HepG2 (cell line): ENCODE measurements around the gene MEMO1. TPM values are rescaled to one million over a fixed set of nuclear protein-coding genes. Genes with fewer than 3 reads are reported as not detected.

ENCODE experiments used
- CEBPG ChIP-seq: IDR thresholded peaks from 2 replicates; pipeline ENCODE4 v1.6.1; 2016
- FIP1L1 ChIP-seq: fragments of 200-400 bp; formaldehyde crosslinking; IDR thresholded peaks from 2 replicates; pipeline ENCODE4 v1.6.1; 2018; ENCODE audit warnings: low read depth, mild to moderate bottlenecking, low read length, moderate library complexity, borderline replicate concordance; ENCODE audit not compliant: insufficient read depth
- FOXA1 ChIP-seq, 2 experiments: fragments of 450-650 bp in 1 of 2; sonication (generic) in 1 of 2; formaldehyde crosslinking in 1 of 2; IDR thresholded peaks; 2 replicates each; pipeline versions ENCODE4 v1.4.0 to v1.6.1; 2016 to 2020; ENCODE audit warnings: missing genetic modification reagents in 1 of 2
- FOXA3 ChIP-seq: IDR thresholded peaks from 2 replicates; pipeline ENCODE4 v1.6.1; 2016; ENCODE audit warnings: missing genetic modification reagents, missing compliant biosample characterization
- HNF4A ChIP-seq: sonication (generic); formaldehyde crosslinking; IDR thresholded peaks from 2 replicates; pipeline ENCODE4 v1.4.0; 2020; ENCODE audit warnings: missing genetic modification reagents
- LCORL ChIP-seq, 2 experiments: fragments of 450-650 bp in 1 of 2; sonication (generic) in 1 of 2; formaldehyde crosslinking in 1 of 2; IDR thresholded peaks; 2 replicates each; pipeline versions ENCODE4 v1.5.0 to v1.6.1; 2017 to 2020; ENCODE audit warnings: antibody characterized with exemption in 1 of 2, missing genetic modification reagents in 1 of 2
- NCOA2 ChIP-seq: sonication (generic); formaldehyde crosslinking; IDR thresholded peaks from 2 replicates; pipeline ENCODE4 v1.8.0; 2022; ENCODE audit warnings: inconsistent platforms
- REL ChIP-seq: sonication (generic); formaldehyde crosslinking; conservative IDR thresholded peaks from 2 replicates; pipeline ENCODE4 v1.8.0; 2022; ENCODE audit warnings: mild to moderate bottlenecking, missing genetic modification reagents, moderate library complexity
- SAP130 ChIP-seq: IDR thresholded peaks from 2 replicates; pipeline ENCODE4 v1.6.1; 2016; ENCODE audit warnings: low read depth
- YEATS4 ChIP-seq: sonication (generic); formaldehyde crosslinking; IDR thresholded peaks from 2 replicates; pipeline ENCODE4 v1.4.0; 2020; ENCODE audit warnings: missing genetic modification reagents, borderline replicate concordance
- ZFP1 ChIP-seq: IDR thresholded peaks from 2 replicates; pipeline ENCODE4 v1.6.1; 2016
- ZMYM4 ChIP-seq: sonication (generic); formaldehyde crosslinking; IDR thresholded peaks from 2 replicates; pipeline ENCODE4 v1.8.1; 2023; ENCODE audit warnings: mild to moderate bottlenecking, missing genetic modification reagents
- ZNF292 ChIP-seq: sonication (generic); formaldehyde crosslinking; IDR thresholded peaks from 2 replicates; pipeline ENCODE4 v1.8.1; 2022; ENCODE audit warnings: mild to moderate bottlenecking, low read depth, missing genetic modification reagents, borderline replicate concordance
- ZNF614 ChIP-seq: IDR thresholded peaks from 2 replicates; pipeline ENCODE4 v1.6.1; 2018; ENCODE audit warnings: missing biosample characterization, missing genetic modification reagents, inconsistent platforms, borderline replicate concordance
- ZNF879 ChIP-seq: sonication (generic); formaldehyde crosslinking; IDR thresholded peaks from 2 replicates; pipeline ENCODE4 v1.8.1; 2023; ENCODE audit warnings: missing genetic modification reagents
- polyA plus RNA-seq, 8 experiments: library from polyadenylated mRNA; depleted of rRNA in 3 of 8; stranded (reverse) in 7 of 8; unstranded in 1 of 8; fragments of >200 nt; fragmentation: Illumina TruSeq in 4 of 8; extraction: Trizol in 4 of 8; gene quantifications; 2 replicates each; pipeline versions ENCODE4 v1.2.1 to v1.2.3, GENCODE V29; 2011 to 2016; ENCODE audit warnings: low read depth in 4 of 8, missing spikeins in 1 of 8, mixed read lengths in 1 of 8; ENCODE audit not compliant: insufficient read depth in 1 of 8
- total RNA-seq, 5 experiments: library from RNA; depleted of rRNA; stranded (reverse); fragments of >200 nt; fragmentation: Illumina TruSeq; extraction: Trizol; gene quantifications; 2 replicates each; pipeline ENCODE4 v1.2.3, GENCODE V29; 2016; ENCODE audit warnings: low read depth in 1 of 5
- TF ChIP-seq, protein P1 (sequence below), 2 experiments: sonication (generic) in 1 of 2; formaldehyde crosslinking in 1 of 2; IDR thresholded peaks; 2 replicates each; pipeline versions ENCODE4 v1.4.0 to v1.6.1; 2016 to 2020; ENCODE audit warnings: borderline replicate concordance in 1 of 2, low read depth in 1 of 2, mild to moderate bottlenecking in 1 of 2, missing genetic modification reagents in 1 of 2
- TF ChIP-seq, protein P2 (sequence below): fragments of 450-650 bp; IDR thresholded peaks from 2 replicates; pipeline ENCODE4 v1.6.1; 2017; ENCODE audit warnings: mild to moderate bottlenecking
- TF ChIP-seq, protein P3 (sequence below): IDR thresholded peaks from 2 replicates; pipeline ENCODE4 v1.6.1; 2016
- TF ChIP-seq, protein P4 (sequence below): sonication (generic); formaldehyde crosslinking; IDR thresholded peaks from 2 replicates; pipeline ENCODE4 v1.8.0; 2022; ENCODE audit warnings: missing genetic modification reagents, mild to moderate bottlenecking, moderate library complexity, borderline replicate concordance

The MEMO1 gene
- total and polyA plus RNA-seq, 2 of the 13 experiments (the other 11 are each of a cell fraction or from before 2014, with no cell fraction given), result 69.8 to 81.6 TPM

DNA sequence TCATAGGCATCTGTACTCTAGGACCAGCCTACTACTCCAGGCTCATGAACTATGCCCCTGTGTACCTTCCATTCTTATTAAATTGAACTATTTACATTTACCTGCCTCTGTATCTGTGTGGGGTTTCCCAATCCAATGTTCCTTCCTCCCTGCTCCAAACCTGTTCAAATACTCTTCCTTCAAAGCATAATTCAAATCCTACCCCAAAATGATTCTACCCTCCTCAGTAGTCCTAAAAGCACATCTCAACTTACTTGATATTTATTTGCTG lies 3.8 kb downstream of the MEMO1 start (continued):
- TF ChIP-seq, protein P1, sequence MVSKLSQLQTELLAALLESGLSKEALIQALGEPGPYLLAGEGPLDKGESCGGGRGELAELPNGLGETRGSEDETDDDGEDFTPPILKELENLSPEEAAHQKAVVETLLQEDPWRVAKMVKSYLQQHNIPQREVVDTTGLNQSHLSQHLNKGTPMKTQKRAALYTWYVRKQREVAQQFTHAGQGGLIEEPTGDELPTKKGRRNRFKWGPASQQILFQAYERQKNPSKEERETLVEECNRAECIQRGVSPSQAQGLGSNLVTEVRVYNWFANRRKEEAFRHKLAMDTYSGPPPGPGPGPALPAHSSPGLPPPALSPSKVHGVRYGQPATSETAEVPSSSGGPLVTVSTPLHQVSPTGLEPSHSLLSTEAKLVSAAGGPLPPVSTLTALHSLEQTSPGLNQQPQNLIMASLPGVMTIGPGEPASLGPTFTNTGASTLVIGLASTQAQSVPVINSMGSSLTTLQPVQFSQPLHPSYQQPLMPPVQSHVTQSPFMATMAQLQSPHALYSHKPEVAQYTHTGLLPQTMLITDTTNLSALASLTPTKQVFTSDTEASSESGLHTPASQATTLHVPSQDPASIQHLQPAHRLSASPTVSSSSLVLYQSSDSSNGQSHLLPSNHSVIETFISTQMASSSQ (IDR thresholded peaks at IDR 0.05; ENCODE audit: low read depth), result 0 out of 2 replicates have a peak, but pooled peaks have one; percentile 38
- TF ChIP-seq, protein P1 (CRISPR knock-in tag; IDR thresholded peaks at IDR 0.05; ENCODE audit: borderline replicate concordance), result no peak
- TF ChIP-seq ZFP1 (CRISPR knock-in tag) (no peak), ZNF292 (CRISPR knock-in tag) (no peak), CEBPG (CRISPR knock-in tag) (peak; percentile 80), FIP1L1 (no peak), FOXA3 (peak; percentile 82), YEATS4 (no peak), REL (no peak), HNF4A (CRISPR knock-in tag) (peak; percentile 72), ZMYM4 (0 out of 2 replicates have a peak, but pooled peaks have one; percentile 1), ZNF879 (CRISPR knock-in tag) (no peak), NCOA2 (CRISPR knock-in tag) (0 out of 2 replicates have a peak, but pooled peaks have one; percentile 46), SAP130 (CRISPR knock-in tag) (peak; percentile 42; the same call in 1 of the 2 replicates), FOXA1 (IDR thresholded peaks at IDR 0.05) (no peak), FOXA1 (CRISPR knock-in tag; IDR thresholded peaks at IDR 0.05) (peak; percentile 57), LCORL (IDR thresholded peaks at IDR 0.05) (peak; percentile 36; the same call in 1 of the 2 replicates), LCORL (CRISPR knock-in tag; IDR thresholded peaks at IDR 0.05) (peak; percentile 52; the same call in 1 of the 2 replicates), ZNF614 (no peak)
- TF ChIP-seq, protein P2, sequence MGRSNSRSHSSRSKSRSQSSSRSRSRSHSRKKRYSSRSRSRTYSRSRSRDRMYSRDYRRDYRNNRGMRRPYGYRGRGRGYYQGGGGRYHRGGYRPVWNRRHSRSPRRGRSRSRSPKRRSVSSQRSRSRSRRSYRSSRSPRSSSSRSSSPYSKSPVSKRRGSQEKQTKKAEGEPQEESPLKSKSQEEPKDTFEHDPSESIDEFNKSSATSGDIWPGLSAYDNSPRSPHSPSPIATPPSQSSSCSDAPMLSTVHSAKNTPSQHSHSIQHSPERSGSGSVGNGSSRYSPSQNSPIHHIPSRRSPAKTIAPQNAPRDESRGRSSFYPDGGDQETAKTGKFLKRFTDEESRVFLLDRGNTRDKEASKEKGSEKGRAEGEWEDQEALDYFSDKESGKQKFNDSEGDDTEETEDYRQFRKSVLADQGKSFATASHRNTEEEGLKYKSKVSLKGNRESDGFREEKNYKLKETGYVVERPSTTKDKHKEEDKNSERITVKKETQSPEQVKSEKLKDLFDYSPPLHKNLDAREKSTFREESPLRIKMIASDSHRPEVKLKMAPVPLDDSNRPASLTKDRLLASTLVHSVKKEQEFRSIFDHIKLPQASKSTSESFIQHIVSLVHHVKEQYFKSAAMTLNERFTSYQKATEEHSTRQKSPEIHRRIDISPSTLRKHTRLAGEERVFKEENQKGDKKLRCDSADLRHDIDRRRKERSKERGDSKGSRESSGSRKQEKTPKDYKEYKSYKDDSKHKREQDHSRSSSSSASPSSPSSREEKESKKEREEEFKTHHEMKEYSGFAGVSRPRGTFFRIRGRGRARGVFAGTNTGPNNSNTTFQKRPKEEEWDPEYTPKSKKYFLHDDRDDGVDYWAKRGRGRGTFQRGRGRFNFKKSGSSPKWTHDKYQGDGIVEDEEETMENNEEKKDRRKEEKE, result no peak
- TF ChIP-seq, protein P3, sequence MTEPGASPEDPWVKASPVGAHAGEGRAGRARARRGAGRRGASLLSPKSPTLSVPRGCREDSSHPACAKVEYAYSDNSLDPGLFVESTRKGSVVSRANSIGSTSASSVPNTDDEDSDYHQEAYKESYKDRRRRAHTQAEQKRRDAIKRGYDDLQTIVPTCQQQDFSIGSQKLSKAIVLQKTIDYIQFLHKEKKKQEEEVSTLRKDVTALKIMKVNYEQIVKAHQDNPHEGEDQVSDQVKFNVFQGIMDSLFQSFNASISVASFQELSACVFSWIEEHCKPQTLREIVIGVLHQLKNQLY (CRISPR knock-in tag), result no peak
- TF ChIP-seq, protein P4, sequence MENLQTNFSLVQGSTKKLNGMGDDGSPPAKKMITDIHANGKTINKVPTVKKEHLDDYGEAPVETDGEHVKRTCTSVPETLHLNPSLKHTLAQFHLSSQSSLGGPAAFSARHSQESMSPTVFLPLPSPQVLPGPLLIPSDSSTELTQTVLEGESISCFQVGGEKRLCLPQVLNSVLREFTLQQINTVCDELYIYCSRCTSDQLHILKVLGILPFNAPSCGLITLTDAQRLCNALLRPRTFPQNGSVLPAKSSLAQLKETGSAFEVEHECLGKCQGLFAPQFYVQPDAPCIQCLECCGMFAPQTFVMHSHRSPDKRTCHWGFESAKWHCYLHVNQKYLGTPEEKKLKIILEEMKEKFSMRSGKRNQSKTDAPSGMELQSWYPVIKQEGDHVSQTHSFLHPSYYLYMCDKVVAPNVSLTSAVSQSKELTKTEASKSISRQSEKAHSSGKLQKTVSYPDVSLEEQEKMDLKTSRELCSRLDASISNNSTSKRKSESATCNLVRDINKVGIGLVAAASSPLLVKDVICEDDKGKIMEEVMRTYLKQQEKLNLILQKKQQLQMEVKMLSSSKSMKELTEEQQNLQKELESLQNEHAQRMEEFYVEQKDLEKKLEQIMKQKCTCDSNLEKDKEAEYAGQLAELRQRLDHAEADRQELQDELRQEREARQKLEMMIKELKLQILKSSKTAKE (CRISPR knock-in tag), result no peak
